Smooth muscle cell (in vitro differentiated cells): ENCODE data around the gene IGLL5. TPM values are rescaled to one million over a fixed set of nuclear protein-coding genes. Genes with fewer than 3 reads are reported as not detected.

ENCODE experiments used
- DNase-seq: peaks from one replicate; lab custom pipeline; 2025; ENCODE audit not compliant: unreplicated experiment; lab: John Stamatoyannopoulos, UW
- H2AFZ ChIP-seq: fragments of 200-600 bp; sonication (generic); 2 replicates; pipeline ENCODE4 v1.6.0; 2016; ENCODE audit warnings: antibody characterized with exemption, low read depth, mild to moderate bottlenecking
- H3F3A ChIP-seq: fragments of 200-600 bp; sonication (generic); 2 replicates; pipeline ENCODE4 v1.6.0; 2017; ENCODE audit warnings: antibody characterized with exemption, low read depth
- H3K27ac ChIP-seq: fragments of 200-600 bp; sonication (generic); 2 replicates; pipeline ENCODE4 v1.5.1; 2016; ENCODE audit warnings: low read depth, mild to moderate bottlenecking
- H3K27me3 ChIP-seq: fragments of 200-600 bp; sonication (generic); 2 replicates; pipeline ENCODE4 v1.6.1; 2016; ENCODE audit warnings: low read depth, mild to moderate bottlenecking
- H3K36me3 ChIP-seq: fragments of 200-600 bp; sonication (generic); 2 replicates; pipeline ENCODE4 v1.5.1; 2016; ENCODE audit warnings: low read depth
- H3K4me1 ChIP-seq: fragments of 200-600 bp; sonication (generic); 2 replicates; pipeline ENCODE4 v1.5.1; 2016; ENCODE audit warnings: low read depth
- H3K4me2 ChIP-seq: fragments of 200-600 bp; sonication (generic); 2 replicates; pipeline ENCODE4 v1.6.0; 2016; ENCODE audit warnings: mild to moderate bottlenecking
- H3K4me3 ChIP-seq: fragments of 200-600 bp; sonication (generic); 2 replicates; pipeline ENCODE4 v1.5.1; 2016; ENCODE audit warnings: mild to moderate bottlenecking
- H3K79me2 ChIP-seq: fragments of 200-600 bp; sonication (generic); 2 replicates; pipeline ENCODE4 v1.6.0; 2016; ENCODE audit warnings: low read depth, mild to moderate bottlenecking
- H3K9ac ChIP-seq: fragments of 200-600 bp; sonication (generic); 2 replicates; pipeline ENCODE4 v1.6.0; 2016; ENCODE audit warnings: low read depth
- H3K9me3 ChIP-seq: fragments of 200-600 bp; sonication (generic); replicated peaks from 2 replicates; pipeline ENCODE4 v1.5.1; 2016; ENCODE audit warnings: low read depth
- H4K20me1 ChIP-seq: fragments of 200-600 bp; sonication (generic); 2 replicates; pipeline ENCODE4 v1.6.0; 2016; ENCODE audit warnings: low read depth
- CTCF ChIP-seq: fragments of 200-600 bp; sonication (generic); IDR thresholded peaks from 2 replicates; pipeline ENCODE4 v1.5.1; 2017; ENCODE audit warnings: borderline replicate concordance, mild to moderate bottlenecking, antibody characterized with exemption; ENCODE audit not compliant: insufficient read depth, poor library complexity, severe bottlenecking
- WGBS: methylation state at CpG from one replicate; pipeline ENCODE4 v1.1.7; 2016; ENCODE audit warnings: low lambda C conversion rate; 5-methylcytosine and 5-hydroxymethylcytosine counted together
- polyA plus RNA-seq: library from polyadenylated mRNA; unstranded; fragments of >200 nt; fragmentation: Nextera tagmentation; extraction: Ambion mirVana; gene quantifications from 2 replicates; pipeline ENCODE4 v1.2.1, GENCODE V29; 2016
- total RNA-seq: library from RNA; depleted of rRNA; stranded (reverse); fragments of >200 nt; gene quantifications from 2 replicates; pipeline ENCODE4 v1.2.3, GENCODE V29; 2014

IGLL5 gene
- total and polyA plus RNA-seq, 2 experiments from 2014 or later = not detected

- TF ChIP-seq CTCF = no peak
- H3K9ac ChIP-seq = no peak overlapping the region
- no peaks in the 10 kb centered on the region for H4K20me1 ChIP-seq
- no peaks in the 10 kb centered on the region for H3K4me1 ChIP-seq
- H3K36me3 ChIP-seq = no peaks in the 10 kb centered on the region
- H3K4me2 ChIP-seq = no peak overlapping the region
- no peak overlapping the region for H2AFZ ChIP-seq
- H3K27me3 ChIP-seq = peaks cover 21% of the 10 kb centered on the region
- no peak overlapping the region for H3K4me3 ChIP-seq
- H3K79me2 ChIP-seq = no peaks in the 10 kb centered on the region
- 93% methylated on average over 3 of the region's 3 CpGs for WGBS
- H3K9me3 ChIP-seq = no peaks in the 10 kb centered on the region
- DNase-seq = no peak
- H3F3A ChIP-seq = no peaks in the 10 kb centered on the region
- no peak overlapping the region for H3K27ac ChIP-seq
Observed at GRCh38 chr22:22937894-22938480, 50.4 kb downstream of the IGLL5 start.

GRCh38 chr22:22938672-22939587 is 51.3 kb downstream of the IGLL5 start:
- no peak overlapping the region for H3K9ac ChIP-seq
- no peaks in the 10 kb centered on the region for H3K79me2 ChIP-seq
- no peaks in the 10 kb centered on the region for H3F3A ChIP-seq
- no peaks in the 10 kb centered on the region for H3K36me3 ChIP-seq
- 62% methylated on average over 8 of the region's 8 CpGs for WGBS
- H3K27me3 ChIP-seq = peaks cover 21% of the 10 kb centered on the region
- H3K4me3 ChIP-seq = no peak overlapping the region
- no peak for DNase-seq
- no peaks in the 10 kb centered on the region for H3K4me1 ChIP-seq
- H3K4me2 ChIP-seq = no peak overlapping the region
- no peak overlapping the region for H3K27ac ChIP-seq
- H4K20me1 ChIP-seq = no peaks in the 10 kb centered on the region
- no peak overlapping the region for H2AFZ ChIP-seq
- no peak for TF ChIP-seq CTCF
- no peaks in the 10 kb centered on the region for H3K9me3 ChIP-seq

- Histone ChIP-seq H3K9ac (no peak overlapping the region), H3F3A (no peaks in the 10 kb centered on the region), H3K4me3 (no peak overlapping the region), H3K4me1 (no peaks in the 10 kb centered on the region), H4K20me1 (no peaks in the 10 kb centered on the region), H3K79me2 (no peaks in the 10 kb centered on the region), H3K27ac (no peak overlapping the region), H3K36me3 (no peaks in the 10 kb centered on the region), H3K4me2 (no peak overlapping the region), H3K9me3 (no peaks in the 10 kb centered on the region), H2AFZ (no peak overlapping the region), H3K27me3 (peaks cover 21% of the 10 kb centered on the region)
- no peak for TF ChIP-seq CTCF
- no peak for DNase-seq
- 76% methylated on average over 11 of the region's 11 CpGs for WGBS
Observed at GRCh38 chr22:22939588-22940368, 52.2 kb downstream of the IGLL5 start.
